HT1080 (cell line): Measurements from ENCODE around the gene ARHGAP28. TPM values are rescaled to one million over a fixed set of nuclear protein-coding genes. Genes with fewer than 3 reads are reported as not detected.
"Not testable (repeated sequence)": the region's sequence is repeated elsewhere in the genome, so short reads cannot be mapped to it uniquely, and the experiment has no call there.

Experiments used
- DNase-seq: peaks from one replicate; pipeline ENCODE4 v3.0.0-alpha.2; 2015; ENCODE audit warnings: low read depth
- total RNA-seq: library from RNA; depleted of rRNA; stranded (reverse); fragments of >200 nt; shearing (Covaris generic); gene quantifications from 2 replicates; pipeline ENCODE4 v1.2.3, GENCODE V29; 2014

The ARHGAP28 gene
- total RNA-seq, 1 experiment from 2014 or later, result 2.5 TPM

DNA sequence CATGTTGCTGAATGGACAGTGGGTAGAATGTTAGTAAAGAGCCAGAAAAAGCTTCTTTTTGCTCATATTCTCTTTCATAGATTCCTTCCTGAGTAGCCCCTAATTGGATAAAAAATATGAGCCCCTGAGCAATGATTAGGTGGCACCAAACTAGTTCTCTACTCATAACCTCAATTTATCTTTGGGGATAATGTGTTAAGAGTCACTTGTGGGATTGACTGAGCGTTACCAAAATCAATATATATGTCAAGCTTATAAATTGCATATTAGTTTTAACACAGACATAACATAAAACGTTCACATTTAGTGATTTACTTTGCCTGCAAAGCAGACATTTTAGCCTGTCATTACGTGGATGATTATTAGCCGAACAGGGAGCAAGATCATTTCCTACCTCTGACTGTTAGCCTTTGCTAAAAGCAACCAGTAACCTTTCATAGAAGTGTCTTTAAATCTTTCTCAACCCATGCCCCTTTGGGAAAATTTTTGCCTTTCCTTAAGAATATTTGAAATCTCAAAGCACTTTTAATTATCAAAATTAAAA is 85.4 kb downstream of the ARHGAP28 start:
- no peak for DNase-seq

DNA sequence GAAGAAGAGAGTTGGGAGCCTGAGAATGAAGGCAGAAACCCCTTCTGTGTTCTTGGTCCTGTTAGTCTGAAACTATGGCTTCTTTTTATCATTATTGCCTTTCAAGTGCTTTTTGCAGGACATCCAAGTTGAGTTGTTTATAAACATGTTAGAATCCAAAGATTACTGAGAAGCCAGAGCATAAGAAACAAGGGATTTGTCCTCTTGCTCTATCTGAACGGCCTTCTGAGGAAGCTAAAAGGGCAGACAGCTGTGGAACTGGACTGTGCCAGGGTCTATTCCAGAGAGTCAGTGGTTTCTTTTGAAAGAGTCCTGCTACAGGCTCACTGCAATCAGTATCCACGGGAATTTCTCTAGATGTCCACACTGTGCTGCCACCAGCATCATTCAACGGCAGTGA is 86.6 kb downstream of the ARHGAP28 start:
- no peak for DNase-seq

DNA sequence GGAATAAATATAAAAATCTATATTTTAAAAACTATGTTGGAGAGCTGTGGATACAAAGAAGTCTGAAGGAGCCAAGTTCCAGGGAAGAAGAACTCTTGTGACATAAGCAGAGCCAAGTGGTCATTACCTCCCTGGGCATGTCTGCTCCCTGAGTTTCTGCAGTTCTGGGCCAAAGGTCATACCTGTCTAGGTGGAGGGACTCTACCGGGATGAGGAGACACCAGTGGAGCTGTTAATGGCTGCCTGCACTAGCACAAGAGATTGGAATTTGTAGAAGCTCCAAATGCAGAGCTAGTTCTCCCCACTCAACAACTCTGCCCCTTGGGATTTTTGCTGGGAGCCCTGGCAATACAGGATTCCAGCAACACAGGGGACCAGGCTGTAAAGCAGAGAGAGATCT is 89.8 kb downstream of the ARHGAP28 start:
- DNase-seq, result no peak

DNA sequence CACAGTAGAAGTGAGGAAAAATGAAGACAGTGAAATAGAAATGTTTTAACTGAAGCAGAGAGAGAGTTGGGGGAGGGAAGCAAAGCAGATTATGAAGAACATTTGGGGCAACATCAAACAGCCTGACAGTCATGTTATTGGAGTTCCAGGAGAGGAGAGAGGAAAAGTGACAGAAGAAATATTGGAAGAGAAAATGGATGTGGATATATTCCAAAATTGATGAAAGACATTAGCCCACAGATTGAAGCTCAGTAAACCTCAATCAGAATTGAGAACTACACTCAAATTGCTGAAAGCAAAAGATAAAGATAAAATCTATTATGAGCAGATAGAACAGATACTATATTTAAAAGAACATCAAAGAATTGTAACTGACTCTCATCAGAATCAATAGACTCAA is 90.8 kb downstream of the ARHGAP28 start:
- DNase-seq, result no peak

DNA sequence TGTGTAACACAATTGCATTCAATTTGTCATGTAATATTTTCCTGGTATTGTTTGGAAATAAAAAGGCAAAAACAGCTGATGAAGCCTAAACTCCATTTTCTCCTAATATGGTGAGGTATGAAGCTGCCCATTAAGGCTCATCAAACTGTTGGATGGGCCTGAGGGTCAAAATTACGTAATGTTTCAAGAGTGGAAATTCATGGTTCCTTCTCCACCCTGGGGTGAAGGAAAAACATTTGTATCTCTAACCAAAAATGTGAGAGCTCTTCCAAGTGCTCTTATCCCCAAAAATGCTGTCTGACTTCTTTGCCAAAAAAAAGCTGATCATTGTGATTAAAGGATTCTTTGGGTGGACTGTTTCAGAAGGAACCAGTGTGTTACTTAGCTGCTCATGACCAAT is 91.8 kb downstream of the ARHGAP28 start:
- no peak for DNase-seq

DNA sequence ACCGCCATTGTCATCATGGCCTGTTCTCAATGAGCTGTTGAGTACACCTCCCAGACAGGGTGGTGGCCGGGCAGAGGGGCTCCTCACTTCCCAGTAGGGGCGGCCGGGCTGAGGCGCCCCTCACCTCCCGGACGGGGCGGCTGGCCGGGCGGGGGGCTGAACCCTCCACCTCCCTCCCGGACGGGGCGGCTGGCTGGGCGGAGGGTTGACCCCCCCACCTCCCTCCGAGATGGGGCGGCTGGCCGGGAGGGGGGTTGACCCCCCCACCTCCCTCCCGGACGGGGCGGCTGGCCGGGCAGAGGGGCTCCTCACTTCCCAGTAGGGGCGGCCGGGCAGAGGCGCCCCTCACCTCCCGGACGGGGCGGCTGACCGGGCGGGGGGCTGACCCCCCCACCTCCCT is 97.6 kb downstream of the ARHGAP28 start:
- not testable (repeated sequence) for DNase-seq

DNA sequence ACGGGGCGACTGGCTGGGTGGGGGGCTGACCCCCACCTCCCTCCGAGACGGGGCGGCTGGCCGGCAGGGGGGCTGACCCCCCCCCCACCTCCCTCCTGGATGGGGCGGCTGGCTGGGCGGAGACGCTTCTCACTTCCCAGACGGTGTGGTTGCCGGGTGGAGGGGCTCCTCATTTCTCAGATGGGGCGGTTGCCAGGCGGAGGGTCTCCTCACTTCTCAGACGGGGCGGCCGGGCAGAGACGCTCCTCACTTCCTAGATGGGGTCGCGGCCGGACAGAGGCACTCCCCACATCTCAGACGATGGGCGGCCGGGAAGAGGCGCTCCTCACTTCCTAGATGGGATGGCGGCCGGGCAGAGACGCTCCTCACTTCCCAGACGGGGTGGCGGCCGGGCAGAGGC is 98.0 kb downstream of the ARHGAP28 start:
- DNase-seq, result not testable (repeated sequence)

DNA sequence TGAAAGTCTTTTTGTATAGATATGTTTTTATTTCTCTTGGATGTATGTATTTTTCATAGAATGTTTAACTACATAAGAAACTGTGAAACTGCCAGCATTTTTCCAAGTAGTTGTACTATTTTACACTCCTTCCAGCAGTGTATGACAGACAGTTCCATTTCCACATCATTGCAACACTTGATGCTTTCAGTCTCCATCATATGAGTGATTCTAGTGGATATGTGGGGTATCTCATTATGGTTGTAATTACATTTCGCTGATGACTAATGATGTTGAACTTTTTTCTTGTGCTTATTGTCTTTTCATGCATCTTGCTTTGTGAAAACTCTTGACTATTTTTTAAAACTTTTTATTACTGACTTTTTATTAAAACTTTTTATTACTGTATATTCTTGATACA is 101.4 kb downstream of the ARHGAP28 start:
- no peak for DNase-seq

DNA sequence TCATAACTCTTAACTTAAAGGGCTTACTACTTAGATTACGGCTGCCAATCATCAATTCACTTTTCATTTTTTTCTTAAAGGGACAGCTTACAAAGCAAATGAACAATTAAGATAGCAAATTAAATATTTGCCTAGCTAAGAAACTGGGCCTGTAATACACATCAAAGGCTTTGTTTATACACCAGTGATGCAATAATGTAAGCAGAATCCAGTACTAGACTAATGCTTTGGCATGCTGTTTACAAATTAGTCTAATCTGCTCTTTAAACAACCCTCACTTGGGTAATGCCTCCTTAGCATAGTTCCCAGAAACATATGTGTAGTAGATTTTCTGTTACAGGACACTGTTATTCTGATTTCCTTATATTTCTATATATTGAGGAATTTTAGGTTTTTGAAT is 105.8 kb downstream of the ARHGAP28 start:
- no peak for DNase-seq

DNA sequence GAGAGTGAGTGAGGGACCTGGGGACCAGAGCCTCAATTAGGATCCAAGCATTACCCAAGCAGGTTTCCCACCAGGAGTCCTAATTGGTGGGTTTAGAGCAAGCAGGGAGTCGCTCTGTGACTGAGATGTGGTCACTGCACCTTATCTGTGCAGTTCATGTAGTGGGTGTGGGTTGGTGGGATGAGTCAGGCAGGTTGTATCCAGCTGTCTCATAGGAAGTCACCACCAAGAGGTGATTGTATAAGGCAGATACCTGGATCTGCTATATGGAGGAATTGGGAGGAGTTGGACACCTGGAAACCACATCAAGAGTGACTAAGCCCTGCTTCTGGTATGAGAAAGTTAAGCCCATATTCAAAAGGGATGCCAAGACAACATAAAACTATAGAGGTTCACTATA is 106.8 kb downstream of the ARHGAP28 start:
- DNase-seq, result no peak

DNA sequence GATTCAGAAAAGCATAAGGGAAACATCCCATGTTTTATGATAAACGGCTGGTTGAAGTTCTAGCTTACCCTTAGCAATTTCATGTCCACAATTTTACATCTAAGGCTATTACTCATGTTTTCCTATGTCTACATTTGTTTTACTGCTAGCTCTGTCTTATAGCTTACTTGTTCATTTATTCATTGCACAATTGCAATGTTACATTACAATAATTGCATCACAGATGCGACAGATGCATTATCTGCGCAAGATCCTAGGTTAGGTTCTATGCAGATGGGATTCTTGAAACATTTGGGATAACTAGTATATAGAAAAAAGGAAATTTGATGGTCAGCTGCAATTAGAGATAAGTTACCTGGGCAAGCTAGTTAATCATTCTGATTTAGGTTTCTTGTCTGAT is 108.4 kb downstream of the ARHGAP28 start:
- no peak for DNase-seq

DNA sequence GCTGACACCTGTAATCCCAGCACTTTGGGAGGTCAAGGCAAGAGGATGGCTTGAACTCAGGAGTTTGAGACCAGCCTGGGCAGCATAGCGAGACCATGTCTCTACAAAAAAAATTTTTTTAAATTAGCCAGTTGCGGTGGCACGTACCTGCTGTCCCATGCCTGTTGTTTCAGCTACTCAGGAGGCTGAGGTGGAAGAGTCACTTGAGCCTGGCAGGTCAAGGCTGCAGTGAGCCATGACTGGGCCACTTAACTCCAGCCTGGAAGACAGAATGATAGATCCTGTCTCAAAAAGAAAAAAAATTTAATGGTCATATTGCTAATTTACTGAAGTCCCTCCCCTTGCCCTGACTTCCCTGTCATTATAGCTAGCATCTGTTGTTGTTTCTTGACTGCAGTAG is 112.6 kb downstream of the ARHGAP28 start:
- DNase-seq, result no peak

DNA sequence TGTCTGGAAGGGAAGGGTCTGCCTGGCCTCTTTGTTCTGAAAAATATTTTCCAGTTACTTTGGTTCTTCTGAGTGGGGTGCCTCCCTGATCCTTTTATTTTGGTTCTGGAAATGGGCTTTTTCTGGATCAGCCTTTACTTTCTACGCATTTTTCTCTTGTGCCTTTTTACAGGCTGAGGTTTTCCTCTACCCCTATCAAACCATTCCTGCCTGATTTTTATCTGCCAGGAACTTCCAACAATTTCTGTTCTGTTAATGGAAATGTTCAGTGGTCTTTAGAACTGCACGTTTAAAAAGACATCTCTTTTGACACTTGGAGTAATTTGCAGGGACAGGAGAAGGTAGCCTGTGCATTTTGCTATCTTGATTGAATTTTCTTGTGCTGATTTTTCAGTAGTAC is 113.8 kb downstream of the ARHGAP28 start:
- DNase-seq, result no peak

DNA sequence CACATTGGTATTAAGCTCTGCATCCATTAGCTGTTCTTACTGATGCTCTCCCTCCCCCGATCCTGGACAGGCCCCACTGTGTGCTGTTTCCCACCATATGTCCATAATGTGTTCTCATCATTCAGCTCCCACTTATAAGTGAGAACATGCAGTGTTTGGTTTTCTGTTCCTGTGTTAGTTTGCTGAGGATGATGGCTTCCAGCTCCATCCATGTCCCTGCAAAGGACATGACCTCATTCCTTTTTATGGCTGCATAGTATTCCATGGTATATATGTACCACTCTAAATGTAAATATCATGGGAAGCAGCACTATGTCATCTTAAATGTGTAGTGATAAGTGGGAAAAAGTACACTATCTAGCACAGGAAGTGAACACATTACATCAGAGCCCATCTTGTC is 116.0 kb downstream of the ARHGAP28 start:
- not testable (repeated sequence) for DNase-seq

DNA sequence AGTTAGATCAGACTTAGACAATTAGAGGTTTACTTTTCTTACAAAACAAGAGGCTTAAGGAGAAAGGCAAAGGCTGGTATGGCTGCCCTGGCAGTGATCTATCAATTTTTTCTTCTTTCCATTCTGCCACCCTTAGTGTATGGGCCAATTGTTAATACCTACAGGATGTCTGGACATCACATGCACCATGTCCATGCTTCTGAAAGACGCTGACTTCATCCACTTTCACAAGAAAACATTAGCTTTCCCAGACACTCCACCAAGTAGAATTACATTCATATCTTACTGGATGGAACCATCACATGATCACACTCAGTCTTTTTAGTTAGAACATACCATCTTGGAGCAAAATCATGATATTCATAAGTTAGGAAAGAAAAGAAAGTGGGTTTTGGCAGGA is 120.9 kb downstream of the ARHGAP28 start:
- DNase-seq, result no peak

DNA sequence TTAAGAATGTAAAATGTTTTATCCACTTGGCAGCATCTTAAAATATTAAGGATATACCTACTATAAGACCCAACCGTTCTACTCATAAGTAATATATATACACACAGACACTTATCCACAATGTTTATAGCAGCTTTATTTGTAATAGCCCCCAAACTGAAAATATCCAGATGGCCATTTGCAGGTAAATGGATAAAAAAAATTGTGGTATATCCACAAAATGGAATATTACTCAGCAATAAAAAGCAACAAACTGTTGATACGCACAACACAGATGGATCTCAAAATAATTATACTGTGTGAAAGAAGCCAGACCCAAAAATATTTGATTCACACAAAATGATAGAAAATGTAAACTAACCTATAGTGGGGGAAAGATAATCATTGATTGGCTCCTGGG is 122.0 kb downstream of the ARHGAP28 start:
- DNase-seq, result no peak

DNA sequence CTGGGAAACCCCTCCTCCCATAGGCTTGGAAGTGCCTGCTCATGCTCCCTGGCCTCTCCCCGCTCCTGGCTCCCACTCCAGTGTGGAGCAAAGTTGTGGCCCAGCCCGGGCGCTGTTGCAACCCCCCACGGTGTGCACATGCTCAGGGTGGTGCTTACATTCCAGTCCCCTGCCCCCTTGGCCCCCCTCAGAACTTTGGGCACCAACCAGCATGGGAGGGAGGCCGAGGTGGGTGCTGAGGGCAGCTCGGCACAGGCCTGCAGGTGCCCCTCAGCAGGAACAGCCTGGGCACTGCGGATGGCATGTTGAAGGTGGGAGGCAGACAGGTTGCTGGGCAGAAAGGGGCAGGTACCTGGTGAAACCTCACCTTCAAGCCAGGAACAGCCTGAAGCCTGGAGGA is 125.3 kb downstream of the ARHGAP28 start:
- DNase-seq, result no peak

DNA sequence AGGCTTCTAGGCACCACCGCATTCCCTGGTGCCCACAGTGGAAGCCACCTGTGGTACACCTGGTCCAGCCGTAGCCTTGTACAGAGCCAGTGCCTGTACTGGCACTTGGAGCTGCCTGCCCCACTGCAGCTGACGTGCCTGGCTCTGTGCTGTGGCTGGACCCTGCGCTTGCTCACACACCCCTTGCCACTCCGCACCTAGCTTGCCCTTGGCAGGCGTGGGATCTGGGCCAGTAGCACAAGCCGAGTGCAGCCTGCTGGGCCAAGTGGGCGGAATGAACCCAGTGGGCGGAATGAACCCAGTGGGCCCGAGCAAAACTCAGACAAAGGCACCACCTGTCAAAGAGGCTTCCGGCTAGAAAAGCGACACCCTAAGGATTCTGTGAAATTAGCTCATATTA is 126.3 kb downstream of the ARHGAP28 start:
- no peak for DNase-seq

DNA sequence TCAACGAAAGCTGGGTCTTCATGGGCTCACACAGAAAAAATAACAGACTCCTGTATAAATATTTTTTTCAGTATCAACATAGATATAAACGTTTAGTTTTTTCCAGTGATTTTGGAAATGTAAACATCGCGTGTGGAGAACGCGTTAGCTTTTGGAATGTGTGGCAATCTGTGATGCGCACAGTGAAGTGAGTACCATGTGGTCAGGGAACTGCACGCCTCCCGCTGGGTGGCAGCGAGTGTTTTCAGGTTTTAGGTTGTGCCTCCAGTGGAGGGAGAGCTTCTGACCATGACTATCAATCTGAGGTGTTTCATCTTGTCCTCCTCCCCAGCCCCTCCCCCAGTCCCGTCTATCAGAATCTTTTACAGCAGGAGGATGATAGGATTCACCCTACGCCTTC is 127.8 kb downstream of the ARHGAP28 start:
- DNase-seq, result no peak

DNA sequence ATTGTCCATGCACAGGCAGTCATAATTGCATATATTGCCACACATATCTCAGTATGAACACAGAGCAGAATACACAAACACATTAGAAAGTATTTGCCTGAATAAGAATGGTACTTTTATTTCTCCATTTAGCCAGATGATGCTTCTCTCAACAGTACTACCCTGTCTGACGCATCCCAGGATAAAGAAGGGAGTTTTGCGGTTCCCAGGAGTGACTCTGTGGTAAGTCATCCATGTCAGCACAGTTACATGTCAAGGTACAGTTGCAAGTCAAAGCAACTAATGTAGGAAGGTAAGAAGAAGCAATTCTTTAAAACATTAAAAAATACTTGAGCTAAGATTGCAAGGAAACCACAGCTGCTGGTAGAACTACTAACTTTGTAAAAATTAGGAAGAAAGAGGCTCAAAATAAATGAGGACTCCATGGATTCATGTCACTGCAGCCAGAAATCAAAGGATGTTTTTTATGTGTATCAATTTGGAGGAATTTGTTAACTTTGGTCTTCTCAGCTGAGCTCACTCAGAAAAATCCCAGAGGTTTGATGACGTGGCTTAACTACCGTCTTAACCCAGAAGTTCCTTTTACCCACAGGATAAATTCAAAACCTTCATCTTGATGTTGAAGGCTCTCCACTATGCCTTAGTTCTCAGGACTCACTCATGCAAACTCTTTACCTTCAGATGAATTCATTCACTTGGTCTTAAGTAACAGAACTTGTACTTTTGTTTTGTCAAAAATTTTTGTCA is 130.3 kb downstream of the ARHGAP28 start:
- DNase-seq, result peak; percentile 41

DNA sequence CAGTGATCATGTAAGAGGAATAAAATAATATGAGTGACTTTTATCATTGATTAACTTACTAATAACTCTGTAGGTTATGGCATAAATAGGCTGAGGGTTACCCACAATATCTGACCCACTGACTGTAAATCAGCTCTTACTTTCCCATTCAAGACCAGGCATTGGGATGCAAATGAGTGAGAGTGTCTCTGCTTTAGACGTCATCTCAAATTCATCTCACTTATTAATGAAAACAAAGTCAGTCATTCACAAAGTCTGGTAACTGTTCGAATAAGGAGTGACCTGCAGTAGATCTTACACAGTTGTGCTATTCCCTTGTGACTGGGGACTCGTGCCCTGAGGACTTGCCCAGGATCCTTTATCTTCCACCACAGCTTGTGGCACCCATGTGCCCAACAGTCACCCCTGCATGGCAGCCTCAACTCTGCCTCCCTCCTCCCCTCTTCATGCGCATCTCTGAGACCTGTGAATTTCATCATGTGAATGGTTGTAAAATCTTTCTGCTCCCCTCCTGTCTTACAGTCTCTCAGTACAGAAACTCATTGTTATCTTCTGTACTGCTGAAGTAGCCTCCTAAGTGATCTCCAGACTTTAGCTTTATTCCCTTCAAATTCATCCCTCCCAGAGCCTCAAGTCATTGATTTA is 131.4 kb downstream of the ARHGAP28 start:
- DNase-seq, result no peak

DNA sequence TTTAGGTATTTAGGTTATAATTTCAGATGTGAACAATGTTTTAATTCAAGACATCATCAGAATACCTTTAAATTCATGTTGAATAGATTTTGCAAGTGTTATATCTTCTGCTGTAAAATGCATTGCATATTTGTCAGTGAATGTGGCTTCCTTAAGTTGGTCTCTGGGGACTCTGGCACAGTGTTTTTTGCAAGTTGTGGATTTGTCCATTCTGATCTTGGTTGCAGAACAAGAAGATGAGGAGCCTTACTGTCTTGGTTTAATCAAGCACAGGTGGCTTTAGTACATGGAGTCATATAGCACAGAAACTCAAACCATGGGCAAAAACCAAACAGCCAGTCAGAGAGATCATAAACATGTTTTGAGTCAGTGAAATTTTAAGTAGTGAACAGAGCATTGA is 135.7 kb downstream of the ARHGAP28 start:
- no peak for DNase-seq

DNA sequence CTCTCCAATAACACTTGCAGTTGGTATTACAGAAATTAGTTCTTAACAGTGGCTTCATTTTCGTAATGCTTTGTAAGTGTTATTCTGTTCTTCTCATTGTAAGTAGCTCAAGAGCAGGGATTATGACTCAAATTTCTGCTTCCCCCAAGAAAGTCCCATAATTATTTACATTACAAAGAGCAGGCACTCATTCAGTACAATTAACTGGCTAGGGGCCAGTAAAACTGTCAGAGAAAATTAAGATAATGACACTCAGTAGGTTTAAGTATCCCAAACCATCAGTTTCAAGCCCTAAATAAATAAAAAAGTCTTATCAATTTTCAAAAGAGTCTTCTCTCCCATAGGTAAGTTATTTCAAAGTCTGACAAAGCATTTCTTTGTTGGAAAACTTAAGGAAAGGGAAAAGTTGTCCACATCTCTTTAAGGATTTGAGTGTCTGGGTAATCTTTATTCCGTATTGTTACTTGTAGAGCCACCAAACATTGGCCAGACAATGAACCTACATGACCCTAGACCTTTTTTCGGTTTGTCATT is 137.1 kb downstream of the ARHGAP28 start:
- DNase-seq, result no peak
